Mesenchymal stem cell (in vitro differentiated cells and primary cell): ENCODE results near the gene IL1A.

Experiments
- DNase-seq: peaks from one replicate; pipeline ENCODE4 v3.0.0-alpha.2; 2013
- H2AFZ ChIP-seq: one replicate; pipeline ENCODE4 v1.6.1; 2013; ENCODE audit warnings: low read depth, mild to moderate bottlenecking, control low read depth, inconsistent platforms, low read length, moderate library complexity
- H2AK5ac ChIP-seq: 2 replicates; pipeline ENCODE4 v1.6.1; 2013; ENCODE audit warnings: low read length, moderate library complexity, mild to moderate bottlenecking, inconsistent platforms; ENCODE audit not compliant: severe bottlenecking
- H2BK120ac ChIP-seq: one replicate; pipeline ENCODE4 v1.6.1; 2013; ENCODE audit warnings: low read depth, mild to moderate bottlenecking, inconsistent platforms, low read length, moderate library complexity
- H2BK12ac ChIP-seq, 2 experiments: one replicate each; pipeline ENCODE4 v1.6.1; 2013; ENCODE audit warnings: inconsistent platforms in 2 of 2, low read length in 2 of 2, mild to moderate bottlenecking in 2 of 2, moderate library complexity in 2 of 2, control low read depth in 1 of 2
- H2BK15ac ChIP-seq: one replicate; pipeline ENCODE4 v1.6.1; 2013; ENCODE audit warnings: mild to moderate bottlenecking, low read depth, inconsistent platforms; ENCODE audit not compliant: poor library complexity, severe bottlenecking
- H2BK5ac ChIP-seq: 2 replicates; pipeline ENCODE4 v1.6.1; 2013; ENCODE audit warnings: low read depth, mild to moderate bottlenecking, low read length, control low read depth, inconsistent platforms; ENCODE audit not compliant: poor library complexity, severe bottlenecking
- H3K14ac ChIP-seq, 2 experiments: one replicate each; pipeline ENCODE4 v1.6.1; 2013; ENCODE audit warnings: inconsistent platforms in 2 of 2, low read length in 2 of 2, control low read depth in 1 of 2, mild to moderate bottlenecking in 1 of 2, moderate library complexity in 1 of 2
- H3K18ac ChIP-seq, 2 experiments: one replicate each; pipeline ENCODE4 v1.6.1; 2013; ENCODE audit warnings: inconsistent platforms in 2 of 2, low read length in 2 of 2, control low read depth in 1 of 2, low read depth in 1 of 2, mild to moderate bottlenecking in 1 of 2
- H3K23ac ChIP-seq, 2 experiments: one replicate each; pipeline ENCODE4 v1.6.1; 2013; ENCODE audit warnings: inconsistent platforms in 2 of 2, low read length in 2 of 2, mild to moderate bottlenecking in 2 of 2, moderate library complexity in 2 of 2, control low read depth in 1 of 2
- H3K27ac ChIP-seq: 2 replicates; pipeline ENCODE4 v1.5.1; 2013; ENCODE audit warnings: mild to moderate bottlenecking, moderate library complexity, low read length, control low read depth, inconsistent platforms; ENCODE audit not compliant: poor library complexity, severe bottlenecking
- H3K27me3 ChIP-seq, 2 experiments: 2 replicates each; pipeline versions ENCODE4 v1.6.1 to v1.7.0; 2013; ENCODE audit warnings: low read length in 2 of 2, mild to moderate bottlenecking in 2 of 2, moderate library complexity in 2 of 2, control low read depth in 1 of 2, inconsistent platforms in 1 of 2; ENCODE audit not compliant: control insufficient read depth in 1 of 2, insufficient read depth in 1 of 2
- H3K36me3 ChIP-seq, 2 experiments: 2 replicates each; pipeline versions ENCODE4 v1.6.1 to v1.7.0; 2013; ENCODE audit warnings: low read length in 2 of 2, control low read depth in 1 of 2, inconsistent platforms in 1 of 2, low read depth in 1 of 2, mild to moderate bottlenecking in 1 of 2; ENCODE audit not compliant: insufficient read depth in 2 of 2, control insufficient read depth in 1 of 2
- H3K4ac ChIP-seq, 2 experiments: one replicate each; pipeline ENCODE4 v1.6.1; 2013; ENCODE audit warnings: inconsistent platforms in 2 of 2, low read length in 2 of 2, mild to moderate bottlenecking in 2 of 2, moderate library complexity in 2 of 2, control low read depth in 1 of 2, low read depth in 1 of 2
- H3K4me1 ChIP-seq: 2 replicates; pipeline ENCODE4 v1.6.1; 2013; ENCODE audit warnings: low read depth, low read length, control low read depth; ENCODE audit not compliant: control insufficient read depth, insufficient read depth
- H3K4me2 ChIP-seq: 2 replicates; pipeline ENCODE4 v1.6.1; 2013; ENCODE audit warnings: low read length, mild to moderate bottlenecking, inconsistent platforms; ENCODE audit not compliant: poor library complexity, severe bottlenecking
- H3K4me3 ChIP-seq, 2 experiments: 2 replicates each; pipeline versions ENCODE4 v1.5.1 to v1.7.0; 2013; ENCODE audit warnings: low read length in 2 of 2, mild to moderate bottlenecking in 2 of 2, control low read depth in 1 of 2, low read depth in 1 of 2; ENCODE audit not compliant: insufficient read depth in 1 of 2
- H3K79me1 ChIP-seq: replicated peaks from 2 replicates; pipeline ENCODE4 v1.6.1; 2013; ENCODE audit warnings: mild to moderate bottlenecking, control low read depth, low read length, inconsistent platforms; ENCODE audit not compliant: poor library complexity, severe bottlenecking
- H3K9ac ChIP-seq: 2 replicates; pipeline ENCODE4 v1.7.0; 2013; ENCODE audit warnings: mild to moderate bottlenecking, low read length, moderate library complexity
- H3K9me3 ChIP-seq: 2 replicates; pipeline ENCODE4 v1.7.0; 2013; ENCODE audit warnings: mild to moderate bottlenecking, low read length; ENCODE audit not compliant: control insufficient read depth
- H4K8ac ChIP-seq: one replicate; pipeline ENCODE4 v1.6.1; 2013; ENCODE audit warnings: inconsistent platforms, mild to moderate bottlenecking, low read length, moderate library complexity
- H4K91ac ChIP-seq: one replicate; pipeline ENCODE4 v1.6.1; 2013; ENCODE audit warnings: mild to moderate bottlenecking, low read length, inconsistent platforms
- WGBS: methylation state at CpG from one replicate; pipeline ENCODE4 v1.1.7; 2013; ENCODE audit warnings: mixed read lengths; 5-methylcytosine and 5-hydroxymethylcytosine counted together

Gene IL1A

DNA sequence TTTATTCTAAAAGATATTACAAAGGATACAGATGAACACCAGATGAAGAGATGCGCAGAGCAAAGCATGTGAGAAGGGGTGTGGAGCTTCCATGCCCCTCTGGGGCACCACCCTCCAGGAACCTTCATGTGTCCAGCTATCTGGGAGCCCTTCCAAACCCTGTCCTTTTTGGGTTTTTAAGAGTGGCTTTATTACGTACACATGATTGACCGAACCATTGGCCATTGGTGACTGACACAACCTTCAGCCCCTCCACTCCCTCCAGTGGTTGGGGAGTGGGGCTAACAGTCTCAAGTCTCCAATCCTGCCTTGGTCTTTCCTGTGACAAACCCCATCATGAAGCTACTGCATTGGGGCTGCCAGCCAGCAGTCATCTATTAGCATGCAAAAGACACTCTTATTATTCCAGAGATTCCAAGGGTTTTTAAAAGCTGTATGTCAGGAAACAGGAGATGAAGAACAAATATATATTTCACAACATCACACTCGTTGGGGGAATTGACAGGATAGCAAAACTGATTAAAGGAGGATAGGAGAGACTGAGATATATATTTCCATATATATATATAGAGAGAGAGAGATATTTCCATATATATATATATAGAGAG is 32.9 kb upstream of the IL1A start:
- Histone ChIP-seq H3K4me3 (no peak overlapping the region), H2BK15ac (no peak overlapping the region), H3K4ac (peak overlapping the region in 1 of 2 experiments; percentile 47), H3K27me3 (no peaks in the 10 kb centered on the region), H2BK120ac (no peak overlapping the region), H2AK5ac (no peak overlapping the region), H2BK5ac (no peak overlapping the region), H2AFZ (no peak overlapping the region), H3K36me3 (no peaks in the 10 kb centered on the region), H3K9me3 (no peaks in the 10 kb centered on the region), H3K18ac (no peak overlapping the region), H3K4me2 (no peak overlapping the region), H3K79me1 (no peaks in the 10 kb centered on the region), H4K91ac (no peak overlapping the region), H3K14ac (no peak overlapping the region), H3K4me1 (peaks cover 13% of the 10 kb centered on the region), H2BK12ac (no peak overlapping the region), H3K23ac (no peak overlapping the region), H3K9ac (no peak overlapping the region), H4K8ac (no peak overlapping the region), H3K27ac (peak overlapping the region; percentile 5)
- DNase-seq: no peak
- 81% methylated on average over 3 of the region's 4 CpGs for WGBS

DNA sequence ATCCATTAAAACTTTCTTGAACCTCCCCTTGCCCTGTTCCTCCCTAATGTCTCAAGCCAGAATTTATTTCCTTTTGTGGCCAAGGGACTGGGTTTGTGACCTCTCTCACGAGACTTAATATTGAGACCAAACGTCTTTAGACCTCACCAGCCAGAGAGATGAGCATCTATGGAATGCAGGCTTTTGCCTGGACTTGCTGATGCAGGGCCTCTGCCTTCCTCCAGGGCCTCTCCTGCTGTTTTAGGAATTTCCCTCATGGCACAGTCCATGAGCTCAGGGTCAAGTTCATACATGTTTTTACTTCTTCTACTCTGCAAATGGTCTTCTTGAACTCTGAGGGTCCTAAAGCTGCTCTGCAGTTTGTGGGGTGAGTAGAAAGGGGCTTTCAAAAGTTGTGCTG is 30.0 kb upstream of the IL1A start:
- Histone ChIP-seq H3K9me3 (no peaks in the 10 kb centered on the region), H4K91ac (no peak overlapping the region), H3K79me1 (no peaks in the 10 kb centered on the region), H3K14ac (no peak overlapping the region), H3K9ac (no peak overlapping the region), H3K18ac (peak overlapping the region in 1 of 2 experiments; percentile 21), H3K27ac (peak overlapping the region; percentile 77), H2BK12ac (peak overlapping the region in 1 of 2 experiments; percentile 29), H2AFZ (no peak overlapping the region), H3K4me2 (peak overlapping the region; percentile 10), H3K36me3 (no peaks in the 10 kb centered on the region), H2BK15ac (no peak overlapping the region), H2BK120ac (no peak overlapping the region), H3K27me3 (no peaks in the 10 kb centered on the region), H2AK5ac (no peak overlapping the region), H3K4ac (no peak overlapping the region), H3K4me3 (no peak overlapping the region), H3K23ac (no peak overlapping the region), H3K4me1 (peaks cover 16% of the 10 kb centered on the region), H2BK5ac (peak overlapping the region; percentile 3), H4K8ac (no peak overlapping the region)
- WGBS: 13% methylated on average over 2 of the region's 2 CpGs
- peak; percentile 42 for DNase-seq

DNA sequence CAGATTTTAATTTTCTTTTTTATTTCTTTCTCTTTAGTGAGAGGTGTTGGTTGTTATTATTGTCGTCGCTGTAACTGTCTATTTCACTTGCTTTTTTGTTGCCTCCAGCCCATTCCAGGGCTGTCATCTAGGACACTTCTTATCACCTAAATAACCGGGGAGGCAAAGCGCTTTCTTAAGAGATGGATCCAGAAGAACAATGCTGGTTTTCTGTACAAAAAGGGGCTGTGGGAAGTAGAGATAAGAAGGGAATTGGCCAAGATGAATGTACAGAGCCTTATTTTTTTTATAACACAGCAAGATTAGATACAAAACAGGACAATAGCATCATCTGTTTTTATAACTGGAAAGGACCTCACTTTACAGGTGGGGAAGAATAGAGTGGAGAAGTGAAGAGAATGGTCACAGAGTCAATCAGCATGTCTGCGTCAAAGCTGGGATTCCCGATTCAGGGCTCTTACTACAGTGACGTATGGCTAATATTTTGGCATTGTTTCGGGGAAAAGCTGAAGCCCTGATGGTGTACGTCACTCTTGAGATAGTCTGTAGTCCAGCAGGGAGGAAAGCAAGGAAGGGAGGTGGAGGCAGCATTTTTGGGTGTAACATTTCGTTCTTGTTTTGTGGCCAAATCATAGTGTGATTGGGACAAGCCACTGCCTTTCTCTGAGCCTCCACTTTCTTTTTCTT is 29.1 kb upstream of the IL1A start:
- no peak overlapping the region for H2BK120ac ChIP-seq
- peak overlapping the region in 1 of 2 experiments; percentile 35 for H3K4ac ChIP-seq
- H3K18ac ChIP-seq: peak overlapping the region in 1 of 2 experiments; percentile 41
- H3K79me1 ChIP-seq: no peaks in the 10 kb centered on the region
- H3K27ac ChIP-seq: peak overlapping the region; percentile 77
- H4K8ac ChIP-seq: no peak overlapping the region
- H2BK5ac ChIP-seq: no peak overlapping the region
- H2AK5ac ChIP-seq: peak overlapping the region; percentile 68
- H3K23ac ChIP-seq: no peak overlapping the region
- no peak for DNase-seq
- no peaks in the 10 kb centered on the region for H3K36me3 ChIP-seq
- H3K4me1 ChIP-seq: peaks cover 11% of the 10 kb centered on the region
- H4K91ac ChIP-seq: no peak overlapping the region
- H3K9me3 ChIP-seq: no peaks in the 10 kb centered on the region
- no peak overlapping the region for H3K4me2 ChIP-seq
- H2AFZ ChIP-seq: no peak overlapping the region
- H2BK12ac ChIP-seq: peak overlapping the region in 1 of 2 experiments; percentile 75
- H3K14ac ChIP-seq: no peak overlapping the region
- no peak overlapping the region for H2BK15ac ChIP-seq
- H3K9ac ChIP-seq: peak overlapping the region; percentile 57
- WGBS: 95% methylated on average over 8 of the region's 10 CpGs
- H3K4me3 ChIP-seq: no peak overlapping the region
- no peaks in the 10 kb centered on the region for H3K27me3 ChIP-seq
